GM13976 (cell line): ENCODE measurements around the gene NAALADL2.

ENCODE experiments used
- DNase-seq: peaks from one replicate; pipeline ENCODE4 v3.0.0; 2012; ENCODE audit warnings: low spot score
- CTCF ChIP-seq: IDR thresholded peaks from 2 replicates; pipeline ENCODE4 v1.5.1; 2012; ENCODE audit warnings: borderline replicate concordance, mild to moderate bottlenecking; ENCODE audit not compliant: insufficient read depth; ENCODE audit errors: extremely low read depth, missing control alignments, control extremely low read depth
- in situ Hi-C: fragments of 300-500 bp; cut with MboI; formaldehyde crosslinking; loops from one replicate; pipeline ENCODE4 v1.12.0; 2022; ENCODE audit warnings: low sequenced_read_pairs, mixed read lengths, inconsistent platforms; ENCODE audit not compliant: unreplicated experiment

NAALADL2 gene

GRCh38 chr3:174957081-174957480, 97.9 kb downstream of the NAALADL2 start:
- no peak for DNase-seq
- TF ChIP-seq CTCF: no peak

GRCh38 chr3:174957551-174958001, 98.4 kb downstream of the NAALADL2 start:
- TF ChIP-seq CTCF: no peak
- no peak for DNase-seq
- in situ Hi-C loops: no loop called here

More at GRCh38 chr3:174957081-174957480, 97.9 kb downstream of the NAALADL2 start:
- in situ Hi-C loops: no loop called here

- no peak for TF ChIP-seq CTCF
- no peak for DNase-seq
- in situ Hi-C loops: no loop called here
Observed at GRCh38 chr3:174958671-174959328, 99.7 kb downstream of the NAALADL2 start.

- no peak for DNase-seq
- TF ChIP-seq CTCF: no peak
- in situ Hi-C loops: no loop called here
Observed at GRCh38 chr3:174959556-174960065, 100.5 kb downstream of the NAALADL2 start.

- no peak for TF ChIP-seq CTCF
- DNase-seq: no peak
- in situ Hi-C loops: no loop called here
Observed at GRCh38 chr3:174960898-174961297, 101.8 kb downstream of the NAALADL2 start.

GRCh38 chr3:174973465-174973864, 114.3 kb downstream of the NAALADL2 start:
- DNase-seq: no peak
- in situ Hi-C loops: no loop called here
- TF ChIP-seq CTCF: no peak
